ENCODE results near the gene ZNF521. TPM values are rescaled to one million over a fixed set of nuclear protein-coding genes. Genes with fewer than 3 reads are reported as not detected.

ZNF521 gene
- total RNA-seq, 2 donors from 2014 or later = 1.1 TPM; not detected in 1

DNA sequence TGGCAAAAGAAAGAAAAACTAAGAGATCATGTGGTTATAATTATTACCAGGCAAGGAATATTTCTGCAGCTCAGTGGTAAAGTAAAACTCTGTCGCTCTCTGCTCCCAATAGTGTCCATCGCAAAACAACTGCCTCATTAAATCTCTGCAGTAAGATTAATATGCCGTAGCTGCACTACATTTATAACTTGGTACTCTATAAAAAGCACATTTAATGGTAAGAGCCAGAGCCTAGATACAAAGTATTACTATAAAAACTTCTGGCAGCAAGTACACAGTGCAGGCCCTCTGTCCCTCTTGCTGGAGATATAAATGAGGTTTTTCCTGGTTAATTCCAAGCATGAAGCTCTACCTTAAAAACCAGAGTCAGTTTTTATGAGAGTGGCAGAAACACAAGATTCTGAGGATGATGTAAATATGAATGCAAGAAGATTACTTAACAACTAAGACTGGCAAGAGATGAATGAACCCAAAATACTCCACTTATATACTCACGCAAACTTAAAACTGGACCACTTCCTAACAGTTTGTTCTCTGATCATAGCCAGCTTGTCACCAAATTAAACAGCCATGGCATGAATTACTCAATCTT is 25.5 kb downstream of the ZNF521 start:
- Mint-ChIP-seq H3K36me3 (ENCODE audit: low read depth) (no peaks in the 10 kb centered on the region), H3K4me3 (no peak overlapping the region), H3K27me3 (no peaks in the 10 kb centered on the region), H3K27ac (no peak overlapping the region), H3K4me1 (no peaks in the 10 kb centered on the region)
- DNase-seq (no peak), ATAC-seq (no peak)
- H3K9me3 ChIP-seq (ENCODE audit: control insufficient read depth, low read length, poor library complexity, severe bottlenecking) = no peaks in the 10 kb centered on the region

DNA sequence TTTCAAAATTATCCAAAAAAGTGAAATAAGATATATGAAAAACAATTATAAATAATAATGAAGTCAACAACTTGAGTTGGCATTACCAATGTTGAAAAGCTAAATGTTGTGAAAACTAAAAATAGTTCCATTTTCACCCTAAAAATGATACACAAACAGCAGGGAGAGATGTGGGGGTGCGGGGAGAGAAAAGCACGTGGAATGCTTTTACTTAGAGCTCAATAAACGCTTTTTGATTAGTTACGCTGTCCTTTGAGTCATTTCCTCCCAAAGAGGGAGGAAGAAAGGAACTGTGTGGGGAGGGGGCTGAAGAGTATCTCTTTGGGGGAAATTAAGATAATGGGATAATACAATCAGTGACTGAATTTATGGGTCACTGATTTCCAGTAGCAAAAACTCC is 29.2 kb downstream of the ZNF521 start:
- H3K27me3 Mint-ChIP-seq = no peaks in the 10 kb centered on the region
- H3K27ac Mint-ChIP-seq = no peak overlapping the region
- no peaks in the 10 kb centered on the region for H3K36me3 Mint-ChIP-seq (ENCODE audit: low read depth)
- no peak for DNase-seq
- no peaks in the 10 kb centered on the region for H3K4me1 Mint-ChIP-seq
- no peak overlapping the region for H3K4me3 Mint-ChIP-seq
- H3K9me3 ChIP-seq (ENCODE audit: control insufficient read depth, low read length, poor library complexity, severe bottlenecking) = no peaks in the 10 kb centered on the region
- ATAC-seq = no peak

GRCh38 chr18:25316381-25317018 is 35.5 kb downstream of the ZNF521 start:
- ATAC-seq (no peak), DNase-seq (no peak)
- Mint-ChIP-seq H3K27me3 (peaks cover 4% of the 10 kb centered on the region), H3K36me3 (ENCODE audit: low read depth) (no peaks in the 10 kb centered on the region), H3K27ac (no peak overlapping the region), H3K4me3 (no peak overlapping the region), H3K4me1 (no peaks in the 10 kb centered on the region)
- no peaks in the 10 kb centered on the region for H3K9me3 ChIP-seq (ENCODE audit: control insufficient read depth, low read length, poor library complexity, severe bottlenecking)

GRCh38 chr18:25314838-25315190 is 37.2 kb downstream of the ZNF521 start:
- no peak for DNase-seq
- Mint-ChIP-seq H3K36me3 (ENCODE audit: low read depth) (no peaks in the 10 kb centered on the region), H3K27me3 (peaks cover 4% of the 10 kb centered on the region), H3K4me3 (no peak overlapping the region), H3K27ac (no peak overlapping the region), H3K4me1 (no peaks in the 10 kb centered on the region)
- no peaks in the 10 kb centered on the region for H3K9me3 ChIP-seq (ENCODE audit: control insufficient read depth, low read length, poor library complexity, severe bottlenecking)
- no peak for ATAC-seq

GRCh38 chr18:25314151-25314837 is 37.7 kb downstream of the ZNF521 start:
- no peak for ATAC-seq
- Mint-ChIP-seq H3K27me3 (peaks cover 4% of the 10 kb centered on the region), H3K4me1 (no peaks in the 10 kb centered on the region), H3K36me3 (ENCODE audit: low read depth) (no peaks in the 10 kb centered on the region), H3K27ac (no peak overlapping the region), H3K4me3 (no peak overlapping the region)
- no peaks in the 10 kb centered on the region for H3K9me3 ChIP-seq (ENCODE audit: control insufficient read depth, low read length, poor library complexity, severe bottlenecking)
- no peak for DNase-seq

DNA sequence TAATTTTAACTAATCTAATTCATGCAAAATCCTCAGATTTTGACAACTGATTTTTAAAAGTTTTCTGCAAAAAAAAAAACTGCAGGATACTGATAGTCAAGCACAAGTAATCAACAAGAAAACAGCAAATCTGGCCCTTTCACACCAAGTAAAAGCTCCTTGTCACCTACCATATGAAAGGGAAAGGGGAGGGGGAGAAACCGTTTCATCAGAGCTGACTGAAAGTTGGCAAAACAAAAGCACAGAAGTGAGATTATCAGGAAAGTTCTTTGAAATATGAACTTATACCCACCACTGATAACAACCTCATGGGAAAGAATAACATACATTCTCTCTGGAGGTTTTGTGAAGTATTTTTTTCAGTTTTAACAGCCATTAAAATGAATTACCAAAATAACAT is 38.7 kb downstream of the ZNF521 start:
- Mint-ChIP-seq H3K27me3 (peaks cover 4% of the 10 kb centered on the region), H3K36me3 (ENCODE audit: low read depth) (no peaks in the 10 kb centered on the region), H3K4me1 (no peaks in the 10 kb centered on the region), H3K27ac (no peak overlapping the region), H3K4me3 (no peak overlapping the region)
- no peaks in the 10 kb centered on the region for H3K9me3 ChIP-seq (ENCODE audit: control insufficient read depth, low read length, poor library complexity, severe bottlenecking)
- ATAC-seq = no peak
- DNase-seq = no peak

DNA sequence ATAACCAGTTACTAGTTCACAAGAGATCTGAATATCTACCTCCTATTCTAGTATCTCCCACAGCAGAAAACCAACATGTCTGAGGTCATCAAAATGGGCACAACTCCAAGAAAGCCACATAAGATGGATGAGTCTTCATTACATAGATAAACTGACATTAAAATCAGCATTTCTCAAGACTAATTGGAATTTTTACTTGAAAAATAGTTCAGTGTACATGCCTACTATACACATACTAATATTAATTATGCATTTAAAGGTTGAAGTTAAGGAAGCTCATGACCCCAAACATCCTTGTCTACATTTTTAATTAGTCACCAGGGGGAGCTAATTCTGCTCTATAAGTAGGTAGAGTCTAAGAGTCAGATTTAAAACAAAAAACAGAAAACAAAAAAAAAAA is 41.9 kb downstream of the ZNF521 start:
- Mint-ChIP-seq H3K4me3 (no peak overlapping the region), H3K36me3 (ENCODE audit: low read depth) (no peaks in the 10 kb centered on the region), H3K27ac (no peak overlapping the region), H3K27me3 (peaks cover 4% of the 10 kb centered on the region), H3K4me1 (no peaks in the 10 kb centered on the region)
- no peak for ATAC-seq
- no peaks in the 10 kb centered on the region for H3K9me3 ChIP-seq (ENCODE audit: control insufficient read depth, low read length, poor library complexity, severe bottlenecking)
- DNase-seq = no peak

DNA sequence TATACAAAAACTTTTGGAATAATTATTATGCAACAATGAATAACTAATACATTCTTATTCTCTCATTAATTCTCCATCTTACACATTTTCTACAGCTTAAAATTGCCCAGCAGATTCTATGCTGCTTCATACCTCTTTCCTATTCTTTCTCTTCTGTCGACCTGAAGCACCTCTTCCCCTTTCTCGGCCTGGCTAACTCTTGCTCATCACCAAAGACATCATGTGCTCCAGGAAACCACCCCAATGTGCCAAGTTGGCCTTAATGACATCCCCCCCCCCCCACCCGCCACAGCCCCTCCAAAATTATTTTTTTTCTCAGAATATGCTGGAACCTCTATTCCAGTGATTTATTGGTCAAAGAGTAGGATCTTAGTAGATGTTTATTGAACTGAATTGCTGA is 43.6 kb downstream of the ZNF521 start:
- Mint-ChIP-seq H3K4me3 (no peak overlapping the region), H3K27me3 (no peaks in the 10 kb centered on the region), H3K36me3 (ENCODE audit: low read depth) (no peaks in the 10 kb centered on the region), H3K4me1 (no peaks in the 10 kb centered on the region), H3K27ac (no peak overlapping the region)
- ATAC-seq (no peak), DNase-seq (no peak)
- no peaks in the 10 kb centered on the region for H3K9me3 ChIP-seq (ENCODE audit: control insufficient read depth, low read length, poor library complexity, severe bottlenecking)

- Mint-ChIP-seq H3K27me3 (no peaks in the 10 kb centered on the region), H3K27ac (no peak overlapping the region), H3K36me3 (ENCODE audit: low read depth) (no peaks in the 10 kb centered on the region), H3K4me1 (no peaks in the 10 kb centered on the region), H3K4me3 (no peak overlapping the region)
- no peak for DNase-seq
- H3K9me3 ChIP-seq (ENCODE audit: control insufficient read depth, low read length, poor library complexity, severe bottlenecking) = no peaks in the 10 kb centered on the region
- no peak for ATAC-seq
Measured at GRCh38 chr18:25307192-25307591, 44.8 kb downstream of the ZNF521 start.

GRCh38 chr18:25306671-25307070 is 45.3 kb downstream of the ZNF521 start:
- ATAC-seq = no peak

DNA sequence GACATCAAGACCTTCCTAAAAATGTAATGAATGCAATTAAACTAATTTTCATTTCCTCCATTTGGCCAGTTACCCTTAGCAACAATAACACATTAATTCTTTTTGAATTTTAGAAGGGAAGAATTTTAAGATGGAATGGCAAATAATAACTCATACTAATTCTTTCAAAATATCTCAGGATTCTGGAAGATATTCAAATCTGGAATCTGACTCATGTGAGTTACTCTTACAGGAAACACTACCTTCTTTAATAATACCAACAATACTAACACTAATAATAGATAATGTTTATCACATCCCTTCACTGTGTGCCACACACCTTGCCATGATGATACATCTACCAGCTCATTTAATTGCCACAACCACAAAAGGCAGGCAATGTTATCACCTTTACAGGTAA is 46.4 kb downstream of the ZNF521 start:
- H3K9me3 ChIP-seq (ENCODE audit: control insufficient read depth, low read length, poor library complexity, severe bottlenecking) = no peaks in the 10 kb centered on the region
- Mint-ChIP-seq H3K36me3 (ENCODE audit: low read depth) (no peaks in the 10 kb centered on the region), H3K27me3 (no peaks in the 10 kb centered on the region), H3K4me3 (no peak overlapping the region), H3K27ac (no peak overlapping the region), H3K4me1 (no peaks in the 10 kb centered on the region)
- ATAC-seq (no peak), DNase-seq (no peak)

More at GRCh38 chr18:25306671-25307070, 45.3 kb downstream of the ZNF521 start:
- no peaks in the 10 kb centered on the region for H3K36me3 Mint-ChIP-seq (ENCODE audit: low read depth)
- no peaks in the 10 kb centered on the region for H3K4me1 Mint-ChIP-seq
- H3K9me3 ChIP-seq (ENCODE audit: control insufficient read depth, low read length, poor library complexity, severe bottlenecking) = no peaks in the 10 kb centered on the region
- H3K27ac Mint-ChIP-seq = no peak overlapping the region
- no peaks in the 10 kb centered on the region for H3K27me3 Mint-ChIP-seq
- DNase-seq = no peak
- no peak overlapping the region for H3K4me3 Mint-ChIP-seq

- no peaks in the 10 kb centered on the region for H3K9me3 ChIP-seq (ENCODE audit: control insufficient read depth, low read length, poor library complexity, severe bottlenecking)
- Mint-ChIP-seq H3K27me3 (no peaks in the 10 kb centered on the region), H3K27ac (no peak overlapping the region), H3K36me3 (ENCODE audit: low read depth) (no peaks in the 10 kb centered on the region), H3K4me3 (no peak overlapping the region), H3K4me1 (no peaks in the 10 kb centered on the region)
- no peak for ATAC-seq
- no peak for DNase-seq
Measured at GRCh38 chr18:25300492-25300891, 51.5 kb downstream of the ZNF521 start.

DNA sequence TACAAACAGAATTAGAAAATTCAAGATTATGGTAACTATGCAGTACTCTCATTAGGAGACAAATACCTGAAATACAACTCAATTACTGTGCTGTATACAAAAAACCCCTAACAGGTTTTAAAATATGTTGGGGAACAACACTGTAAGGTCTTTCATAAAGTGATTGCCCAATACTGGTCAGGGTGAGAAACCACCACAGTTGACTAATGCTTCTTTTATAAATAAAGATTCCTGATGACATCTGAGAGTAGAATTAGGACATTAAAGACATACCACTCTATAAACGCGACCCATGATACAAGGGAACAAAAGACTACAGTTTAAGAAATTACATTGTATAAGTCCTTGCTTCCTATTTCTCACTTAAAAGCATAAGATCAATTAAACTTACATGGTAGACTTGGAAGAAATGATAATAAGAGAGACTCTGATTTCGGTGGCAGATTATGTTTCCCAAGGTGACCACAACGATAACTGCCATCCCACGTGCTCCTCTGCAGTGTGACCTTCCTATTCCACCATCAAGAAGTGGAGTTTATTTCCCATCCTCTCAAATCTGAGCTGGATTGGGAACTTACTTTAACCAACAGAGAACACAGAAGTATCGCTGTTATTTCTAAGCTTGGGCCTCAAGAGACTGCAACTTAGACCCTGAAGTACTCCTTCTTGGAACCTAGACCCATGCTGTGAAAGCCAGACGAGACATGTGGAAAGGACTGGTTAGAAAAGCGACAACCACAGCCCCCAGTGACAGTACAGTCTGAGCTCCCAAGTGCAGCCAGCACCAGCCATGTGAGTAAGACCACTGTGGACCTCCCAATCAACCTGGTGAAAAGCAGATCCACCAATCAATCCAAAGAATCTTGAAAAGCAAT is 52.3 kb downstream of the ZNF521 start:
- no peaks in the 10 kb centered on the region for H3K27me3 Mint-ChIP-seq
- H3K36me3 Mint-ChIP-seq (ENCODE audit: low read depth) = no peaks in the 10 kb centered on the region
- no peak for ATAC-seq
- H3K9me3 ChIP-seq (ENCODE audit: control insufficient read depth, low read length, poor library complexity, severe bottlenecking) = no peaks in the 10 kb centered on the region
- H3K4me1 Mint-ChIP-seq = no peaks in the 10 kb centered on the region
- H3K27ac Mint-ChIP-seq = no peak overlapping the region
- DNase-seq = no peak
- H3K4me3 Mint-ChIP-seq = no peak overlapping the region

Data from T-helper 17 cell (primary cell).